Measurements from ENCODE around the gene AOAH.

DNA sequence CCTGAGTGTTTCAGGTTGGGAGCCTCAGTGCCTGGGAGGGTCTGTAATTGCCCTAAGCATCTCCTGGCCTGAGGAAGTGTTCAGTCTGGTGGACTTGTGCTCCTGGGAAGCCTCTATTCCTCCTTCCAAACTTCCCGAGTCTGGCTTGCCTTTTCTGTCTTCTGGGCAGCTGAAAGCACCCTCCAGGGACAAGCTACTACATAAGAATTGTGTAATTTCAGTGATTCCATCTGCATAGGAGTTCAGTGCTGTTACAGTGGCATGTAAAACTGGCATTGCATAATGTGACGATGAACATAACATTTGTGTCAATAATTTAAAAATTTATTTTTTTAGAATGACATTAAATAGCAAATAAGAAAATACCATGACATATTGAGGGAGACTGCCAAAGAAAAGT, 109.3 kb downstream of the AOAH start:
- TF ChIP-seq, protein P1, sequence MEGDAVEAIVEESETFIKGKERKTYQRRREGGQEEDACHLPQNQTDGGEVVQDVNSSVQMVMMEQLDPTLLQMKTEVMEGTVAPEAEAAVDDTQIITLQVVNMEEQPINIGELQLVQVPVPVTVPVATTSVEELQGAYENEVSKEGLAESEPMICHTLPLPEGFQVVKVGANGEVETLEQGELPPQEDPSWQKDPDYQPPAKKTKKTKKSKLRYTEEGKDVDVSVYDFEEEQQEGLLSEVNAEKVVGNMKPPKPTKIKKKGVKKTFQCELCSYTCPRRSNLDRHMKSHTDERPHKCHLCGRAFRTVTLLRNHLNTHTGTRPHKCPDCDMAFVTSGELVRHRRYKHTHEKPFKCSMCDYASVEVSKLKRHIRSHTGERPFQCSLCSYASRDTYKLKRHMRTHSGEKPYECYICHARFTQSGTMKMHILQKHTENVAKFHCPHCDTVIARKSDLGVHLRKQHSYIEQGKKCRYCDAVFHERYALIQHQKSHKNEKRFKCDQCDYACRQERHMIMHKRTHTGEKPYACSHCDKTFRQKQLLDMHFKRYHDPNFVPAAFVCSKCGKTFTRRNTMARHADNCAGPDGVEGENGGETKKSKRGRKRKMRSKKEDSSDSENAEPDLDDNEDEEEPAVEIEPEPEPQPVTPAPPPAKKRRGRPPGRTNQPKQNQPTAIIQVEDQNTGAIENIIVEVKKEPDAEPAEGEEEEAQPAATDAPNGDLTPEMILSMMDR (IDR thresholded peaks at IDR 0.05), result no peak
- no peak for TF ChIP-seq POLR2A (IDR thresholded peaks at IDR 0.05)
- no peak for TF ChIP-seq POLR2AphosphoS5 (IDR thresholded peaks at IDR 0.05)
- TF ChIP-seq EP300 (IDR thresholded peaks at IDR 0.05), result no peak

Measured in sigmoid colon (tissue), 4 donors.